NCI-H2081 treated with DMSO at 0.1 percent for 48 hours (cell line): Measurements from ENCODE around the gene RAPGEF4.

Experiments used
- DNase-seq: peaks from one replicate; lab custom pipeline; 2025; lab: John Stamatoyannopoulos, UW

The RAPGEF4 gene

GRCh38 chr2:173094731-173095130 is 359.1 kb downstream of the RAPGEF4 start:
- no peak for DNase-seq

- no peak for DNase-seq
Measured at GRCh38 chr2:173095356-173095755, 359.7 kb downstream of the RAPGEF4 start.

GRCh38 chr2:173099271-173099670 is 363.6 kb downstream of the RAPGEF4 start:
- DNase-seq: no peak

- DNase-seq: no peak
Measured at GRCh38 chr2:173099804-173100203, 364.2 kb downstream of the RAPGEF4 start.

- DNase-seq: no peak
Measured at GRCh38 chr2:173101687-173102086, 366.0 kb downstream of the RAPGEF4 start.
